DND-41 (cell line): ENCODE measurements around the gene ITGA2B.

Experiments used
- EZH2 ChIP-seq: IDR thresholded peaks from 3 replicates; pipeline ENCODE4 v1.6.1; 2012; ENCODE audit warnings: borderline replicate concordance, low read depth, mild to moderate bottlenecking, moderate library complexity, low read length, inconsistent platforms; ENCODE audit not compliant: severe bottlenecking
- TF ChIP-seq, protein P1 (sequence below): IDR thresholded peaks from 2 replicates; pipeline ENCODE4 v1.5.1; 2012; ENCODE audit warnings: borderline replicate concordance, low read length, moderate library complexity, mild to moderate bottlenecking; ENCODE audit not compliant: poor library complexity, severe bottlenecking; ENCODE audit errors: extremely low read depth

DNA sequence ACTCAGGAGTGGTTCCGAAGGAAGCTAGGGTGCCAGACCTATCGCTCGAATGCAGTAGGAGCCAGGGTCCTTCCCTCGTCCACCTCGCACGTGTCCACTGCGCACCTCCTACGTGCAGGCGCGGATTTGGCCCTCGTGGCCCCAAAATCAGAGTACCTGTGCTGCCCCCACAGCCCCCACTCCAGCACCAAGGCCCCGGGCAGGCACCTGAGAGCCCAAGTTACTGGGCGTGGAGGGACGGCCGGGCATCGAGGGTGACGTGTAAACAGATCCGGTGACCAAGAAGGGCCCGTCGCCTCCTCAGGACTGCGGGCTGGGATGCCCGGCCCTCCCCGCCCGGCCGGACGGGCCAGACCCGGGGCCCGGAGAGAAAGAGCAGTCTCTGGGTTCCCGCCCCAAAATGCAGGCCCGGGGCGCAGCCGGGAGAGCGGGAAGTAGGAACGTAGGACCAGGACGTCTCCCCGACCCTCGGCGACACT is 65.3 kb downstream of the ITGA2B start:
- TF ChIP-seq, protein P1, sequence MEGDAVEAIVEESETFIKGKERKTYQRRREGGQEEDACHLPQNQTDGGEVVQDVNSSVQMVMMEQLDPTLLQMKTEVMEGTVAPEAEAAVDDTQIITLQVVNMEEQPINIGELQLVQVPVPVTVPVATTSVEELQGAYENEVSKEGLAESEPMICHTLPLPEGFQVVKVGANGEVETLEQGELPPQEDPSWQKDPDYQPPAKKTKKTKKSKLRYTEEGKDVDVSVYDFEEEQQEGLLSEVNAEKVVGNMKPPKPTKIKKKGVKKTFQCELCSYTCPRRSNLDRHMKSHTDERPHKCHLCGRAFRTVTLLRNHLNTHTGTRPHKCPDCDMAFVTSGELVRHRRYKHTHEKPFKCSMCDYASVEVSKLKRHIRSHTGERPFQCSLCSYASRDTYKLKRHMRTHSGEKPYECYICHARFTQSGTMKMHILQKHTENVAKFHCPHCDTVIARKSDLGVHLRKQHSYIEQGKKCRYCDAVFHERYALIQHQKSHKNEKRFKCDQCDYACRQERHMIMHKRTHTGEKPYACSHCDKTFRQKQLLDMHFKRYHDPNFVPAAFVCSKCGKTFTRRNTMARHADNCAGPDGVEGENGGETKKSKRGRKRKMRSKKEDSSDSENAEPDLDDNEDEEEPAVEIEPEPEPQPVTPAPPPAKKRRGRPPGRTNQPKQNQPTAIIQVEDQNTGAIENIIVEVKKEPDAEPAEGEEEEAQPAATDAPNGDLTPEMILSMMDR: no peak
- no peak for TF ChIP-seq EZH2
